Osteoblast (primary cell): ENCODE results near the gene GPI. TPM values are rescaled to one million over a fixed set of nuclear protein-coding genes. Genes with fewer than 3 reads are reported as not detected.
"Not testable (repeated sequence)": the region's sequence is repeated elsewhere in the genome, so short reads cannot be mapped to it uniquely, and the experiment has no call there.

Experiments used
- DNase-seq: peaks from one replicate; pipeline ENCODE4 v3.0.0; 2011; ENCODE audit warnings: low spot score, mixed read lengths; ENCODE audit not compliant: insufficient read length; ENCODE audit errors: missing footprints
- H2AFZ ChIP-seq: 2 replicates; pipeline ENCODE4 v1.6.0; 2011; ENCODE audit warnings: mild to moderate bottlenecking, low read length
- H3K27ac ChIP-seq: 2 replicates; pipeline ENCODE4 v1.5.1; 2011; ENCODE audit warnings: mild to moderate bottlenecking, low read depth, low read length, moderate library complexity
- H3K27me3 ChIP-seq: 2 replicates; pipeline ENCODE4 v1.6.0; 2012; ENCODE audit warnings: mild to moderate bottlenecking, control low read depth, inconsistent platforms, low read length, moderate library complexity; ENCODE audit not compliant: insufficient read depth
- H3K36me3 ChIP-seq: 2 replicates; pipeline ENCODE4 v1.5.1; 2011; ENCODE audit warnings: mild to moderate bottlenecking, low read length, control low read depth, moderate library complexity; ENCODE audit not compliant: insufficient read depth
- H3K4me1 ChIP-seq: 2 replicates; pipeline ENCODE4 v1.5.1; 2011; ENCODE audit warnings: mild to moderate bottlenecking, low read length, control low read depth, moderate library complexity; ENCODE audit not compliant: insufficient read depth
- H3K4me2 ChIP-seq: 2 replicates; pipeline ENCODE4 v1.6.0; 2011; ENCODE audit warnings: mild to moderate bottlenecking, low read length; ENCODE audit not compliant: insufficient read depth
- H3K4me3 ChIP-seq: fragments of 200-600 bp; sonication (generic); 3 replicates; pipeline ENCODE4 v1.5.1; 2012; ENCODE audit warnings: mild to moderate bottlenecking, low read length, inconsistent platforms; ENCODE audit not compliant: insufficient read depth
- H3K79me2 ChIP-seq: 2 replicates; pipeline ENCODE4 v1.6.0; 2012; ENCODE audit warnings: mild to moderate bottlenecking, low read length, control low read depth, inconsistent platforms; ENCODE audit not compliant: insufficient read depth
- H3K9me3 ChIP-seq: 2 replicates; pipeline ENCODE4 v1.5.1; 2011; ENCODE audit warnings: low read depth, low read length, control low read depth
- H4K20me1 ChIP-seq: 2 replicates; pipeline ENCODE4 v1.6.0; 2012; ENCODE audit warnings: mild to moderate bottlenecking, low read length, control low read depth; ENCODE audit not compliant: insufficient read depth
- CTCF ChIP-seq: IDR thresholded peaks from 2 replicates; pipeline ENCODE4 v1.5.1; 2011; ENCODE audit warnings: mild to moderate bottlenecking, low read depth, low read length, moderate library complexity; ENCODE audit errors: extremely low read depth
- total RNA-seq: library from RNA; depleted of rRNA; stranded (reverse); fragments of >200 nt; gene quantifications from 2 replicates; pipeline ENCODE4 v1.2.3, GENCODE V29; 2012

The GPI gene
- total RNA-seq, 1 donor: 133 TPM

- TF ChIP-seq CTCF: no peak
Observed at GRCh38 chr19:34327851-34328250, 37.1 kb upstream of the GPI start.

GRCh38 chr19:34328982-34329381 lies 36.0 kb upstream of the GPI start:
- H3K4me1 ChIP-seq: no peaks in the 10 kb centered on the region
- no peaks in the 10 kb centered on the region for H4K20me1 ChIP-seq
- no peak for DNase-seq
- H2AFZ ChIP-seq: no peak overlapping the region
- H3K4me2 ChIP-seq: no peak overlapping the region
- H3K27me3 ChIP-seq: no peaks in the 10 kb centered on the region
- no peaks in the 10 kb centered on the region for H3K9me3 ChIP-seq
- H3K4me3 ChIP-seq: no peak overlapping the region
- H3K79me2 ChIP-seq: peaks cover 4% of the 10 kb centered on the region
- no peak overlapping the region for H3K27ac ChIP-seq
- peaks cover 62% of the 10 kb centered on the region for H3K36me3 ChIP-seq
- TF ChIP-seq CTCF: no peak

More at GRCh38 chr19:34327851-34328250, 37.1 kb upstream of the GPI start:
- H3K9me3 ChIP-seq: no peaks in the 10 kb centered on the region
- H2AFZ ChIP-seq: no peak overlapping the region
- no peak overlapping the region for H3K4me3 ChIP-seq
- no peaks in the 10 kb centered on the region for H3K27me3 ChIP-seq
- no peak for DNase-seq
- peaks cover 6% of the 10 kb centered on the region for H3K79me2 ChIP-seq
- H4K20me1 ChIP-seq: no peaks in the 10 kb centered on the region
- H3K27ac ChIP-seq: no peak overlapping the region
- H3K4me1 ChIP-seq: no peaks in the 10 kb centered on the region
- H3K36me3 ChIP-seq: peaks cover 60% of the 10 kb centered on the region
- no peak overlapping the region for H3K4me2 ChIP-seq

- Histone ChIP-seq H3K79me2 (peaks cover 4% of the 10 kb centered on the region), H3K4me1 (no peaks in the 10 kb centered on the region), H3K36me3 (peaks cover 63% of the 10 kb centered on the region), H3K4me2 (no peak overlapping the region), H2AFZ (no peak overlapping the region), H3K27me3 (no peaks in the 10 kb centered on the region), H3K4me3 (no peak overlapping the region), H3K27ac (no peak overlapping the region), H3K9me3 (no peaks in the 10 kb centered on the region), H4K20me1 (no peaks in the 10 kb centered on the region)
- no peak for TF ChIP-seq CTCF
- DNase-seq: no peak
Observed at GRCh38 chr19:34330116-34330515, 34.9 kb upstream of the GPI start.

GRCh38 chr19:34330596-34330995 lies 34.4 kb upstream of the GPI start:
- DNase-seq, H3K4me1 ChIP-seq, H3K4me2 ChIP-seq, H3K4me3 ChIP-seq, H3K27ac ChIP-seq, H3K9me3 ChIP-seq, H2AFZ ChIP-seq, H4K20me1 ChIP-seq, H3K79me2 ChIP-seq, H3K27me3 ChIP-seq: not testable (repeated sequence)
- H3K36me3 ChIP-seq: peaks cover 58% of the 10 kb centered on the region

- H3K79me2 ChIP-seq, H3K27me3 ChIP-seq, H3K4me3 ChIP-seq, H3K4me1 ChIP-seq, H4K20me1 ChIP-seq, H2AFZ ChIP-seq, DNase-seq, H3K9me3 ChIP-seq, H3K27ac ChIP-seq, H3K4me2 ChIP-seq: not testable (repeated sequence)
- peaks cover 55% of the 10 kb centered on the region for H3K36me3 ChIP-seq
Observed at GRCh38 chr19:34331596-34331995, 33.4 kb upstream of the GPI start.
